SK-N-SH treated with all-trans-retinoic acid at 6 μM for 48 hours (cell line): ENCODE measurements around the gene ZNF232.
"Not testable (repeated sequence)": the region's sequence is repeated elsewhere in the genome, so short reads cannot be mapped to it uniquely, and the experiment has no call there.

Source experiments
- ARNTL ChIP-seq: fragments of 450-650 bp; formaldehyde crosslinking; IDR thresholded peaks from 2 replicates; pipeline ENCODE4 v1.5.0; 2020; ENCODE audit warnings: low read depth, mild to moderate bottlenecking, moderate library complexity, borderline replicate concordance
- BACH2 ChIP-seq: fragments of 250-450 bp; sonication (Bioruptor Pico); IDR thresholded peaks from 2 replicates; pipeline ENCODE4 v1.9.0; 2021; ENCODE audit warnings: mild to moderate bottlenecking, borderline replicate concordance
- ISL1 ChIP-seq: fragments of 250-450 bp; sonication (Bioruptor Pico); IDR thresholded peaks from 2 replicates; pipeline ENCODE4 v2.1.2; 2022; ENCODE audit warnings: mild to moderate bottlenecking, moderate library complexity
- OSR1 ChIP-seq: fragments of 250-450 bp; sonication (Bioruptor Pico); IDR thresholded peaks from 2 replicates; pipeline ENCODE4 v1.8.0; 2022; ENCODE audit warnings: moderate library complexity, mild to moderate bottlenecking, inconsistent platforms
- RARB ChIP-seq: fragments of 250-450 bp; sonication (Bioruptor Pico); IDR thresholded peaks from 2 replicates; pipeline ENCODE4 v1.8.0; 2021; ENCODE audit warnings: mild to moderate bottlenecking, moderate library complexity
- TCF4 ChIP-seq: fragments of 250-450 bp; sonication (Bioruptor Pico); IDR thresholded peaks from 2 replicates; pipeline ENCODE4 v1.8.0; 2021; ENCODE audit warnings: mild to moderate bottlenecking, moderate library complexity, borderline replicate concordance
- TOX ChIP-seq: fragments of 250-450 bp; sonication (Bioruptor Pico); IDR thresholded peaks from 2 replicates; pipeline ENCODE4 v1.8.0; 2021; ENCODE audit warnings: mild to moderate bottlenecking, moderate library complexity, borderline replicate concordance
- ZC3H10 ChIP-seq: fragments of 250-450 bp; sonication (Bioruptor Pico); IDR thresholded peaks from 2 replicates; pipeline ENCODE4 v1.5.1; 2021; ENCODE audit warnings: mild to moderate bottlenecking, moderate library complexity
- ZFP3 ChIP-seq: fragments of 250-450 bp; sonication (Bioruptor Pico); IDR thresholded peaks from 2 replicates; pipeline ENCODE4 v1.5.0; 2020; ENCODE audit warnings: mild to moderate bottlenecking, moderate library complexity
- ZFP30 ChIP-seq: fragments of 450-650 bp; formaldehyde crosslinking; IDR thresholded peaks from 2 replicates; pipeline ENCODE4 v1.5.0; 2022; ENCODE audit warnings: mild to moderate bottlenecking, moderate library complexity
- TF ChIP-seq, protein P1 (sequence below): fragments of 250-450 bp; sonication (Bioruptor Pico); IDR thresholded peaks from 2 replicates; pipeline ENCODE4 v1.8.0; 2020; ENCODE audit warnings: mild to moderate bottlenecking, moderate library complexity, borderline replicate concordance
- TF ChIP-seq, protein P2 (sequence below): fragments of 250-450 bp; sonication (Bioruptor Pico); IDR thresholded peaks from 2 replicates; pipeline ENCODE4 v1.5.0; 2020; ENCODE audit warnings: mild to moderate bottlenecking, moderate library complexity
- TF ChIP-seq, protein P3 (sequence below): fragments of 250-450 bp; sonication (Bioruptor Pico); IDR thresholded peaks from 2 replicates; pipeline ENCODE4 v1.5.1; 2020; ENCODE audit warnings: low read depth, mild to moderate bottlenecking, moderate library complexity
- TF ChIP-seq, protein P4 (sequence below): fragments of 250-450 bp; sonication (Bioruptor Pico); IDR thresholded peaks from 2 replicates; pipeline ENCODE4 v1.8.0; 2021; ENCODE audit warnings: low read depth, mild to moderate bottlenecking, moderate library complexity, borderline replicate concordance

DNA sequence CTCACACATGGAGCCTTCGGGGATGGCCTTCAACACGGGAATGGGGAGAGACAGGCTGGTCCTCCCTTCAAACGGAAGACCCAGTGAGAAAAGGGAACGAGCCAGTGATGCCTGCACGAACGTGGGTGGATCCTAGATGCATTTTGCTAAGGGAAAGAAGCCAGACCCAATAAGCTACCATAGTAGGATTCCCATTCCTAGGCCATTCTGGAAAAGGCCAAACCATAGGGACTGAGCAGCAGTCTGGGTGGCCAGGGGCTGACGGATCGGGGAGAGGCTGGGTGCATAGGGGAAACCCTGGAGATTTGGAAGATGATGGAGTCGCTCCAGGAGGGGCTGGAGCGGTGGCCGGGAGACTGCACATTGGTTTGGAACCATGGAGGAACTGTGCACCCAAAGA, 22.9 kb upstream of the ZNF232 start:
- TF ChIP-seq OSR1 (CRISPR knock-in tag); ARNTL (CRISPR knock-in tag); ZFP3 (CRISPR knock-in tag); RARB (CRISPR knock-in tag); TCF4; ISL1; ZFP30 (CRISPR knock-in tag); TOX (CRISPR knock-in tag); ZC3H10 (CRISPR knock-in tag); BACH2 (CRISPR knock-in tag): not testable (repeated sequence)
- TF ChIP-seq, protein P1, sequence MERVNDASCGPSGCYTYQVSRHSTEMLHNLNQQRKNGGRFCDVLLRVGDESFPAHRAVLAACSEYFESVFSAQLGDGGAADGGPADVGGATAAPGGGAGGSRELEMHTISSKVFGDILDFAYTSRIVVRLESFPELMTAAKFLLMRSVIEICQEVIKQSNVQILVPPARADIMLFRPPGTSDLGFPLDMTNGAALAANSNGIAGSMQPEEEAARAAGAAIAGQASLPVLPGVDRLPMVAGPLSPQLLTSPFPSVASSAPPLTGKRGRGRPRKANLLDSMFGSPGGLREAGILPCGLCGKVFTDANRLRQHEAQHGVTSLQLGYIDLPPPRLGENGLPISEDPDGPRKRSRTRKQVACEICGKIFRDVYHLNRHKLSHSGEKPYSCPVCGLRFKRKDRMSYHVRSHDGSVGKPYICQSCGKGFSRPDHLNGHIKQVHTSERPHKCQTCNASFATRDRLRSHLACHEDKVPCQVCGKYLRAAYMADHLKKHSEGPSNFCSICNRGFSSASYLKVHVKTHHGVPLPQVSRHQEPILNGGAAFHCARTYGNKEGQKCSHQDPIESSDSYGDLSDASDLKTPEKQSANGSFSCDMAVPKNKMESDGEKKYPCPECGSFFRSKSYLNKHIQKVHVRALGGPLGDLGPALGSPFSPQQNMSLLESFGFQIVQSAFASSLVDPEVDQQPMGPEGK (CRISPR knock-in tag) = not testable (repeated sequence)
- TF ChIP-seq, protein P2, sequence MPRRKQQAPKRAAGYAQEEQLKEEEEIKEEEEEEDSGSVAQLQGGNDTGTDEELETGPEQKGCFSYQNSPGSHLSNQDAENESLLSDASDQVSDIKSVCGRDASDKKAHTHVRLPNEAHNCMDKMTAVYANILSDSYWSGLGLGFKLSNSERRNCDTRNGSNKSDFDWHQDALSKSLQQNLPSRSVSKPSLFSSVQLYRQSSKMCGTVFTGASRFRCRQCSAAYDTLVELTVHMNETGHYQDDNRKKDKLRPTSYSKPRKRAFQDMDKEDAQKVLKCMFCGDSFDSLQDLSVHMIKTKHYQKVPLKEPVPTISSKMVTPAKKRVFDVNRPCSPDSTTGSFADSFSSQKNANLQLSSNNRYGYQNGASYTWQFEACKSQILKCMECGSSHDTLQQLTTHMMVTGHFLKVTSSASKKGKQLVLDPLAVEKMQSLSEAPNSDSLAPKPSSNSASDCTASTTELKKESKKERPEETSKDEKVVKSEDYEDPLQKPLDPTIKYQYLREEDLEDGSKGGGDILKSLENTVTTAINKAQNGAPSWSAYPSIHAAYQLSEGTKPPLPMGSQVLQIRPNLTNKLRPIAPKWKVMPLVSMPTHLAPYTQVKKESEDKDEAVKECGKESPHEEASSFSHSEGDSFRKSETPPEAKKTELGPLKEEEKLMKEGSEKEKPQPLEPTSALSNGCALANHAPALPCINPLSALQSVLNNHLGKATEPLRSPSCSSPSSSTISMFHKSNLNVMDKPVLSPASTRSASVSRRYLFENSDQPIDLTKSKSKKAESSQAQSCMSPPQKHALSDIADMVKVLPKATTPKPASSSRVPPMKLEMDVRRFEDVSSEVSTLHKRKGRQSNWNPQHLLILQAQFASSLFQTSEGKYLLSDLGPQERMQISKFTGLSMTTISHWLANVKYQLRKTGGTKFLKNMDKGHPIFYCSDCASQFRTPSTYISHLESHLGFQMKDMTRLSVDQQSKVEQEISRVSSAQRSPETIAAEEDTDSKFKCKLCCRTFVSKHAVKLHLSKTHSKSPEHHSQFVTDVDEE (CRISPR knock-in tag) = not testable (repeated sequence)
- TF ChIP-seq, protein P3, sequence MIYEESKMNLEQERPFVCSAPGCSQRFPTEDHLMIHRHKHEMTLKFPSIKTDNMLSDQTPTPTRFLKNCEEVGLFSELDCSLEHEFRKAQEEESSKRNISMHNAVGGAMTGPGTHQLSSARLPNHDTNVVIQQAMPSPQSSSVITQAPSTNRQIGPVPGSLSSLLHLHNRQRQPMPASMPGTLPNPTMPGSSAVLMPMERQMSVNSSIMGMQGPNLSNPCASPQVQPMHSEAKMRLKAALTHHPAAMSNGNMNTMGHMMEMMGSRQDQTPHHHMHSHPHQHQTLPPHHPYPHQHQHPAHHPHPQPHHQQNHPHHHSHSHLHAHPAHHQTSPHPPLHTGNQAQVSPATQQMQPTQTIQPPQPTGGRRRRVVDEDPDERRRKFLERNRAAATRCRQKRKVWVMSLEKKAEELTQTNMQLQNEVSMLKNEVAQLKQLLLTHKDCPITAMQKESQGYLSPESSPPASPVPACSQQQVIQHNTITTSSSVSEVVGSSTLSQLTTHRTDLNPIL (CRISPR knock-in tag) = not testable (repeated sequence)
- TF ChIP-seq, protein P4, sequence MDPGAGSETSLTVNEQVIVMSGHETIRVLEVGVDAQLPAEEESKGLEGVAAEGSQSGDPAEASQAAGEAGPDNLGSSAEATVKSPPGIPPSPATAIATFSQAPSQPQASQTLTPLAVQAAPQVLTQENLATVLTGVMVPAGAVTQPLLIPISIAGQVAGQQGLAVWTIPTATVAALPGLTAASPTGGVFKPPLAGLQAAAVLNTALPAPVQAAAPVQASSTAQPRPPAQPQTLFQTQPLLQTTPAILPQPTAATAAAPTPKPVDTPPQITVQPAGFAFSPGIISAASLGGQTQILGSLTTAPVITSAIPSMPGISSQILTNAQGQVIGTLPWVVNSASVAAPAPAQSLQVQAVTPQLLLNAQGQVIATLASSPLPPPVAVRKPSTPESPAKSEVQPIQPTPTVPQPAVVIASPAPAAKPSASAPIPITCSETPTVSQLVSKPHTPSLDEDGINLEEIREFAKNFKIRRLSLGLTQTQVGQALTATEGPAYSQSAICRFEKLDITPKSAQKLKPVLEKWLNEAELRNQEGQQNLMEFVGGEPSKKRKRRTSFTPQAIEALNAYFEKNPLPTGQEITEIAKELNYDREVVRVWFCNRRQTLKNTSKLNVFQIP (CRISPR knock-in tag) = not testable (repeated sequence)
